Neural cell (in vitro differentiated cells): ENCODE data around the gene SMIM35. TPM values are rescaled to one million over a fixed set of nuclear protein-coding genes. Genes with fewer than 3 reads are reported as not detected.

Experiments used
- H2AFZ ChIP-seq: fragments of 200-600, 300-800 bp; sonication (generic), shearing (Covaris generic); 2 replicates; pipeline ENCODE4 v1.6.0; 2014; ENCODE audit warnings: low read depth, mild to moderate bottlenecking, antibody characterized with exemption, low read length, moderate library complexity
- H3F3A ChIP-seq: fragments of 200-600 bp; shearing (Covaris generic); 2 replicates; pipeline ENCODE4 v1.6.1; 2016; ENCODE audit warnings: mild to moderate bottlenecking, moderate library complexity, mixed read lengths, antibody characterized with exemption, low read length; ENCODE audit not compliant: insufficient read depth, poor library complexity, severe bottlenecking
- H3K27ac ChIP-seq: fragments of 200-600, 300-800 bp; sonication (generic), shearing (Covaris generic); 2 replicates; pipeline ENCODE4 v1.5.1; 2014; ENCODE audit warnings: mild to moderate bottlenecking, low read length, moderate library complexity
- H3K27me3 ChIP-seq: fragments of 300-800, 200-600 bp; sonication (generic), shearing (Covaris generic); 2 replicates; pipeline ENCODE4 v1.6.0; 2014; ENCODE audit warnings: mild to moderate bottlenecking, low read depth, low read length, moderate library complexity; ENCODE audit not compliant: insufficient read depth
- H3K36me3 ChIP-seq: fragments of 300-800, 200-600 bp; sonication (generic), shearing (Covaris generic); 2 replicates; pipeline ENCODE4 v1.5.1; 2014; ENCODE audit warnings: mild to moderate bottlenecking, antibody characterized with exemption, low read length, moderate library complexity; ENCODE audit not compliant: insufficient read depth
- H3K4me2 ChIP-seq: fragments of 300-800, 200-600 bp; sonication (generic), shearing (Covaris generic); 2 replicates; pipeline ENCODE4 v1.6.0; 2014; ENCODE audit warnings: mild to moderate bottlenecking, low read length
- H3K4me3 ChIP-seq: fragments of 300-800, 200-600 bp; sonication (generic), shearing (Covaris generic); 2 replicates; pipeline ENCODE4 v1.5.1; 2014; ENCODE audit warnings: mild to moderate bottlenecking, low read length, moderate library complexity
- H3K79me2 ChIP-seq: fragments of 200-600 bp; shearing (Covaris generic); replicated peaks from 2 replicates; pipeline ENCODE4 v1.6.0; 2014; ENCODE audit warnings: mild to moderate bottlenecking, low read length, moderate library complexity; ENCODE audit not compliant: insufficient read depth
- H3K9ac ChIP-seq: fragments of 300-800, 200-600 bp; sonication (generic), shearing (Covaris generic); 2 replicates; pipeline ENCODE4 v1.6.1; 2016; ENCODE audit warnings: mild to moderate bottlenecking, low read length, mixed read lengths
- H3K9me2 ChIP-seq: fragments of 200-600 bp; shearing (Covaris generic); 2 replicates; pipeline ENCODE4 v1.6.1; 2016; ENCODE audit warnings: mild to moderate bottlenecking, low read length, mixed read lengths; ENCODE audit not compliant: insufficient read depth
- H3K9me3 ChIP-seq: fragments of 200-600, 300-800 bp; sonication (generic), shearing (Covaris generic); 2 replicates; pipeline ENCODE4 v1.6.1; 2016; ENCODE audit warnings: mild to moderate bottlenecking, mixed run types, low read length, moderate library complexity, mixed read lengths
- H4K20me1 ChIP-seq: fragments of 200-600 bp; shearing (Covaris generic); 2 replicates; pipeline ENCODE4 v1.6.1; 2016; ENCODE audit warnings: mild to moderate bottlenecking, mixed run types; ENCODE audit not compliant: insufficient read depth
- EP300 ChIP-seq: fragments of 450-650 bp; conservative IDR thresholded peaks from 2 replicates; pipeline ENCODE4 v1.6.1; 2014; ENCODE audit warnings: antibody characterized with exemption, mild to moderate bottlenecking, moderate library complexity; ENCODE audit not compliant: poor library complexity, severe bottlenecking
- EZH2 ChIP-seq: fragments of 200-600, 300-800 bp; shearing (Covaris generic), sonication (generic); IDR thresholded peaks from 2 replicates; pipeline ENCODE4 v1.6.1; 2014; ENCODE audit warnings: antibody characterized with exemption, low read length, borderline replicate concordance, mild to moderate bottlenecking; ENCODE audit not compliant: insufficient read depth, poor library complexity, severe bottlenecking
- MXI1 ChIP-seq: fragments of 450-650 bp; conservative IDR thresholded peaks from 2 replicates; pipeline ENCODE4 v1.6.1; 2014; ENCODE audit warnings: antibody characterized with exemption, mild to moderate bottlenecking; ENCODE audit not compliant: poor library complexity, severe bottlenecking
- POLR2AphosphoS5 ChIP-seq: IDR thresholded peaks from 2 replicates; pipeline ENCODE4 v1.6.1; 2012
- RAD21 ChIP-seq: fragments of 450-650 bp; conservative IDR thresholded peaks from 2 replicates; pipeline ENCODE4 v1.6.1; 2014; ENCODE audit warnings: antibody characterized with exemption, mild to moderate bottlenecking, moderate library complexity
- REST ChIP-seq: IDR thresholded peaks from 2 replicates; pipeline ENCODE4 v1.6.1; 2012; ENCODE audit warnings: borderline replicate concordance
- SMC3 ChIP-seq: fragments of 450-650 bp; conservative IDR thresholded peaks from 2 replicates; pipeline ENCODE4 v1.6.1; 2014; ENCODE audit warnings: antibody characterized with exemption, mild to moderate bottlenecking, moderate library complexity; ENCODE audit not compliant: poor library complexity
- TAF1 ChIP-seq: IDR thresholded peaks from 2 replicates; pipeline ENCODE4 v1.6.1; 2012; ENCODE audit warnings: low read depth
- polyA plus RNA-seq: library from polyadenylated mRNA; depleted of rRNA; stranded (reverse); fragments of >200 nt; gene quantifications from 2 replicates; pipeline ENCODE4 v1.2.3, GENCODE V29; 2014
- TF ChIP-seq, protein P1 (sequence below): fragments of 450-650 bp; IDR thresholded peaks from 2 replicates; pipeline ENCODE4 v1.5.1; 2014; ENCODE audit warnings: antibody characterized with exemption, mild to moderate bottlenecking, moderate library complexity; ENCODE audit not compliant: poor library complexity, severe bottlenecking

SMIM35 gene
- polyA plus RNA-seq, 1 donor from 2014 or later: not detected

GRCh38 chr11:118088531-118088930 is 1.8 kb upstream of the SMIM35 start:
- TF ChIP-seq EP300 (no peak), REST (no peak), TAF1 (no peak), EZH2 (no peak), POLR2AphosphoS5 (no peak), SMC3 (no peak), MXI1 (no peak), RAD21 (no peak)
- TF ChIP-seq, protein P1, sequence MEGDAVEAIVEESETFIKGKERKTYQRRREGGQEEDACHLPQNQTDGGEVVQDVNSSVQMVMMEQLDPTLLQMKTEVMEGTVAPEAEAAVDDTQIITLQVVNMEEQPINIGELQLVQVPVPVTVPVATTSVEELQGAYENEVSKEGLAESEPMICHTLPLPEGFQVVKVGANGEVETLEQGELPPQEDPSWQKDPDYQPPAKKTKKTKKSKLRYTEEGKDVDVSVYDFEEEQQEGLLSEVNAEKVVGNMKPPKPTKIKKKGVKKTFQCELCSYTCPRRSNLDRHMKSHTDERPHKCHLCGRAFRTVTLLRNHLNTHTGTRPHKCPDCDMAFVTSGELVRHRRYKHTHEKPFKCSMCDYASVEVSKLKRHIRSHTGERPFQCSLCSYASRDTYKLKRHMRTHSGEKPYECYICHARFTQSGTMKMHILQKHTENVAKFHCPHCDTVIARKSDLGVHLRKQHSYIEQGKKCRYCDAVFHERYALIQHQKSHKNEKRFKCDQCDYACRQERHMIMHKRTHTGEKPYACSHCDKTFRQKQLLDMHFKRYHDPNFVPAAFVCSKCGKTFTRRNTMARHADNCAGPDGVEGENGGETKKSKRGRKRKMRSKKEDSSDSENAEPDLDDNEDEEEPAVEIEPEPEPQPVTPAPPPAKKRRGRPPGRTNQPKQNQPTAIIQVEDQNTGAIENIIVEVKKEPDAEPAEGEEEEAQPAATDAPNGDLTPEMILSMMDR: no peak
- Histone ChIP-seq H3K4me2 (no peak overlapping the region), H3K36me3 (no peaks in the 10 kb centered on the region), H3K27me3 (no peaks in the 10 kb centered on the region), H3F3A (no peaks in the 10 kb centered on the region), H2AFZ (no peak overlapping the region), H3K9ac (no peak overlapping the region), H3K9me3 (peaks cover 12% of the 10 kb centered on the region), H3K27ac (no peak overlapping the region), H3K79me2 (no peaks in the 10 kb centered on the region), H4K20me1 (no peaks in the 10 kb centered on the region), H3K9me2 (no peaks in the 10 kb centered on the region), H3K4me3 (no peak overlapping the region)

GRCh38 chr11:118087931-118088330 is 1.2 kb upstream of the SMIM35 start:
- Histone ChIP-seq H4K20me1 (no peaks in the 10 kb centered on the region), H3K36me3 (no peaks in the 10 kb centered on the region), H3K9ac (no peak overlapping the region), H3K9me2 (no peaks in the 10 kb centered on the region), H3K4me2 (no peak overlapping the region), H3K79me2 (no peaks in the 10 kb centered on the region), H3K9me3 (peaks cover 12% of the 10 kb centered on the region), H3F3A (no peaks in the 10 kb centered on the region), H3K27me3 (no peaks in the 10 kb centered on the region), H3K27ac (no peak overlapping the region), H3K4me3 (no peak overlapping the region), H2AFZ (no peak overlapping the region)
- TF ChIP-seq MXI1 (no peak), REST (no peak), RAD21 (no peak), EZH2 (no peak), EP300 (no peak), POLR2AphosphoS5 (no peak), SMC3 (no peak), TAF1 (no peak)
- TF ChIP-seq, protein P1: no peak
